Coronary artery (tissue), 2 donors: ENCODE results near the gene PER1.

Experiments
- DNase-seq: peaks from one replicate; pipeline ENCODE4 v3.0.0-alpha.2; 2017; ENCODE audit warnings: low spot score
- H3K27ac ChIP-seq, 2 donors: fragments of 200-600 bp; sonication (generic); one replicate each; pipeline ENCODE4 v1.5.1; 2016 to 2019
- H3K4me3 ChIP-seq: fragments of 200-600 bp; sonication (generic); 2 replicates; pipeline ENCODE4 v1.5.1; 2016; ENCODE audit warnings: mild to moderate bottlenecking, moderate library complexity
- CTCF ChIP-seq: fragments of 200-600 bp; sonication (generic); IDR thresholded peaks from one replicate; pipeline ENCODE4 v1.5.1; 2019; ENCODE audit warnings: antibody characterized with exemption

The PER1 gene

GRCh38 chr17:8155996-8156245 lies 3.7 kb upstream of the PER1 start:
- peak overlapping the region; percentile 96 to 100 for H3K27ac ChIP-seq
- no peak for TF ChIP-seq CTCF
- H3K4me3 ChIP-seq, result peak overlapping the region; percentile 73
- no peak for DNase-seq

DNA sequence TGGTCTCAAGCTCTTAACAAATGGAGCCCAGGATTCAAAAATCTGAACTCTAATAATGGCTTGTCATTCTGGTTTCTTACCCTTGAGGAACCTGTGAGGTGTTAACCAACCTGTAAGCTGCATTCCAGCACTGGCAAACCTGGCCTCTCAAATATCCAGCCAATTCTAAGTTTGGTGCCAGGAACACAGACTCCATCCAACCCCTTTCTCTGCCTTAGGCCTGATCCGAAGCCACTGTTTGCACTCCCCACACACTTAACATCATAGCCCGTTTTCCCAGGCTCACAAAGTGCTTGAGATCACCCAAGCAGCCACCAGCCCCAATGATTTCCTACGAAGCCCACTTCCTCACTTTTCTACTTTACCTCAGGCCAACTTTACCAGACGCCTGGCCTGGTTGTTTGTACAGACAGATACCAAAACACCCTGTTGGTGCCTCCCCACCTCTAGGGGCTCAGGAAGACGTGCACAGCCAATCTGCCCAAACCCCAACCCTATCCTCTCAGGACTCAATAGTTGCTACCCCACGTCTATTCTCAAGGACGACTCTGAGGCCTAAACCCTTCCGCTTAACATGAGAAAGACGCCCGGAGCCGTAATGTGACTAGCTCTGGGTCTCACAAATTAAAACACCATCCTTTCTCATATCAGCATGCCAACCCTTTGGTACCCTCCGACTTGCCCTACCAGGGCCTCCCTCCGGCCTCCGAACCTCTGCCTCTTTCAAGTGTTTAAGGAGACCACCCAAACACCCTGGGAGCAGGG lies 3.2 kb upstream of the PER1 start:
- no peak for TF ChIP-seq CTCF
- H3K4me3 ChIP-seq, result peak overlapping the region; percentile 73
- peak overlapping the region; percentile 96 to 100 for H3K27ac ChIP-seq
- no peak for DNase-seq

DNA sequence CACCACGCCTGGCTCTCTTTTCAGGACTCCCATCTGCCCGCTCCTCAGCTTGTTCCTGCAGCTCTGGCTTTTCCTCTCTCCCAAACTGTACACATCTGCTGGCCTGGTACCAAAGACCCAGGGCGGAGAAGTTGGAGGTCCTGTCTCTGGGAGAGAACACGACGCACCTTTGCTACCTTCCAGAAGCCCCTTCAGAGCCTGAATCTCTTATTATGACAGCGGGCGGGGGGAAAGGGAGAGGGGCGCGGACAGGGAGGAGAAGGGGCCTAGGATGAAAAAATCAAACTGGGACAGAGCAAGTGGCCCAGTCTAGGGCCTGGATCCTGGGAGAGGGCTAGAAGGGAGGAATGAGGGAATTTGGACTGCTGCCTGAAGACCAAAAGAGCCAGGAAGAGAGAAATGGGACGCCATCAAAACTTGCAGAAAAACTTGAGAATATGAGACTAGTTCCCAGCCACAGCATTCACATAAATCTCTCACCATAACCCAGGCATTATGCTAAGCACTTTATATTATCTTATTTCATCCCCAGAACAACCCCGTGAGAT lies 2.5 kb upstream of the PER1 start:
- DNase-seq, result no peak
- Histone ChIP-seq H3K27ac (peak overlapping the region; percentile 96 to 100), H3K4me3 (peak overlapping the region; percentile 73)
- TF ChIP-seq CTCF, result no peak

DNA sequence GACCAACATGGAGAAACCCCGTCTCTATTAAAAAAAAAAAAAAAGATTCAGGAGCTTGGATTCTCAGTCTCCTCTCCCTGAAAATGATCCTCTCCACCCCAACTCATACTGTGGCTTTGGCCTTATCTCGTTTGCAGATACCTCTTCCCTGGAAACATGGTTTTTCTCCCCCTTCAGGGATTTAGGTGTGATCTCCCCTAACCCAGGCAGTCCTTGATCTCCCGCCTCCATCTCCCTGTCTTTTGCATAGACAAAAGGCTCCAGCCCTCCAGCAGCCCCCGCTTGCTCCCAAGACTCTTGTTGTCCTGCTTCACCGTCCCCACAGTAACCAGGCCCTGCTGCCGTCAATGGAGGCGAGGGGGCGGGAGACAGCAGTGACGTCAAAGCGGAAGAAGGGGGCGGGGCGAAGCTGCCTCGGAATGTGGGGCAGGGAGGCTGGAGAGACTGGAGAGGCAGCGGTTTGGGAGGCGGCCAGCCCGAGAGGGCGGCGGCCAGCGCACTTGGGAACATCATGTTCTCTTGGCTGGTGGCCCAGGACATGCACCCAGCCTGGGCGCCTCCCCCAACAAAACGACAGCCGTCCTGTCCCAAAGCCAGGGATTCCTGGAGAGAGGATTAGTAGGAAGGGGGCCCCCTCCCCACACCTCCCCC lies 1.9 kb upstream of the PER1 start:
- no peak for TF ChIP-seq CTCF
- peak; percentile 100 for DNase-seq
- Histone ChIP-seq H3K4me3 (peak overlapping the region; percentile 73), H3K27ac (peak overlapping the region; percentile 96 to 100)

DNA sequence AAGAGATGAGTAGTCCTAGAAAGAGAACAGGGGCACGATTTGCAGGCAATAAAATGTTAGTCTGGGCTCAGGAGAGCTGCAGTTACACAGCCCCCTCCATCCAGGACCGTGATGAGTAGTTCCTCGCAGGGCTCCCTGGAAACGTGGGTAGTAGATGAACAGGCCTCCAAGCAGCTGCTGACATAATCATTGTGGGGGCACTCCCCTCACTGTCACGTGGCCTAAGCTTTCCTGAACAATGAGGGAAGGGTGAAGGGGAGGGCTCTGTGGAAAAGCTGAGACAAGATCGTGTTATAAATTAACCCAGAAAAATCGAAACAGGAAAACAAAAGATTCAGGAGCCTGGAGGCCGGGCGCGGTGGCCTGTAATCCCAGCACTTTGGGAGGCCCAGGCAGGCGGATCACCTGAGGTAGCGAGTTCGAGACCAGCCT lies 1.3 kb upstream of the PER1 start:
- Histone ChIP-seq H3K4me3 (peak overlapping the region; percentile 73), H3K27ac (peak overlapping the region; percentile 96 to 100)
- no peak for TF ChIP-seq CTCF
- peak; percentile 90 for DNase-seq

DNA sequence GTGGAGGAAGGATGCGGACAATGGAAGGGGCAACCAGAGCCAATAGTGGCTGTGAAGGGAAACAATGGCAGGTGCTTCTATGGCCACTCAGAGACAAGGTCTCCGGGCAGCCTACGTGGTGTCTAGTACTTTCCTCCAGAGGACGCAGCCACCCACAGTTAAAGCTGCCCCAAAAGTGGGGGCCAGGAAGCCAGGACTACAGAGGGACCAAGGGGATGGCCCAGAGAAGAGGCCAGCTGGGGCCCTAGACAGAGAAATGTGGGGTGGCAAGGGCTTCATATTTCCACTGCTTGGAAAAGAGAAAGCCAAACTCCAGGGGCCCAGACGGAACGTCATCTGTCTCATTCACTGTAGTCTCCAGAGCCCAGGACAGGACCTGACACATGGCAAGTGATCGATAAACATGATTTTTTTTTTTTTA lies 837 bp upstream of the PER1 start:
- TF ChIP-seq CTCF, result no peak
- H3K27ac ChIP-seq, result peak overlapping the region; percentile 96 to 100
- peak; percentile 80 for DNase-seq
- peak overlapping the region; percentile 73 for H3K4me3 ChIP-seq
